ENCODE results near the gene SHISAL2A. TPM values are rescaled to one million over a fixed set of nuclear protein-coding genes. Genes with fewer than 3 reads are reported as not detected.

Gene SHISAL2A
- total and polyA plus RNA-seq, 3 donors from 2014 or later = 2.2 to 5.0 (median 4.8) TPM

GRCh38 chr1:52693843-52694242 lies 60.9 kb downstream of the SHISAL2A start:
- no peaks in the 10 kb centered on the region for H3K9me3 ChIP-seq
- WGBS, 2 donors = 85 to 92% methylated on average over 1 of the region's 1 CpG

GRCh38 chr1:52695627-52696026 lies 62.7 kb downstream of the SHISAL2A start:
- WGBS, 2 donors = 88 to 91% methylated on average over 7 of the region's 7 CpGs
- no peak for DNase-seq
- Histone ChIP-seq H3K27ac (no peak overlapping the region), H3K4me1 (peaks cover 9% of the 10 kb centered on the region), H3K36me3 (ENCODE audit: low read depth, missing control alignments) (no peaks in the 10 kb centered on the region), H3K4me3 (no peak overlapping the region), H3K27me3 (no peaks in the 10 kb centered on the region), H3K9me3 (no peaks in the 10 kb centered on the region)
- intact Hi-C loops (cut with DNase I; ENCODE audit: low total_unique reads) = no loop called here
- TF ChIP-seq, protein P1, sequence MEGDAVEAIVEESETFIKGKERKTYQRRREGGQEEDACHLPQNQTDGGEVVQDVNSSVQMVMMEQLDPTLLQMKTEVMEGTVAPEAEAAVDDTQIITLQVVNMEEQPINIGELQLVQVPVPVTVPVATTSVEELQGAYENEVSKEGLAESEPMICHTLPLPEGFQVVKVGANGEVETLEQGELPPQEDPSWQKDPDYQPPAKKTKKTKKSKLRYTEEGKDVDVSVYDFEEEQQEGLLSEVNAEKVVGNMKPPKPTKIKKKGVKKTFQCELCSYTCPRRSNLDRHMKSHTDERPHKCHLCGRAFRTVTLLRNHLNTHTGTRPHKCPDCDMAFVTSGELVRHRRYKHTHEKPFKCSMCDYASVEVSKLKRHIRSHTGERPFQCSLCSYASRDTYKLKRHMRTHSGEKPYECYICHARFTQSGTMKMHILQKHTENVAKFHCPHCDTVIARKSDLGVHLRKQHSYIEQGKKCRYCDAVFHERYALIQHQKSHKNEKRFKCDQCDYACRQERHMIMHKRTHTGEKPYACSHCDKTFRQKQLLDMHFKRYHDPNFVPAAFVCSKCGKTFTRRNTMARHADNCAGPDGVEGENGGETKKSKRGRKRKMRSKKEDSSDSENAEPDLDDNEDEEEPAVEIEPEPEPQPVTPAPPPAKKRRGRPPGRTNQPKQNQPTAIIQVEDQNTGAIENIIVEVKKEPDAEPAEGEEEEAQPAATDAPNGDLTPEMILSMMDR (IDR thresholded peaks at IDR 0.05) = no peak
- TF ChIP-seq POLR2A (IDR thresholded peaks at IDR 0.05) = no peak

More at GRCh38 chr1:52693843-52694242, 60.9 kb downstream of the SHISAL2A start:
- DNase-seq = no peak
- intact Hi-C loops (cut with DNase I; ENCODE audit: low total_unique reads) = no loop called here
- Histone ChIP-seq H3K27me3 (no peaks in the 10 kb centered on the region), H3K4me3 (no peak overlapping the region), H3K36me3 (ENCODE audit: low read depth, missing control alignments) (no peaks in the 10 kb centered on the region), H3K27ac (no peak overlapping the region), H3K4me1 (peaks cover 8% of the 10 kb centered on the region)
- no peak for TF ChIP-seq POLR2A (IDR thresholded peaks at IDR 0.05)
- TF ChIP-seq, protein P1 (IDR thresholded peaks at IDR 0.05) = no peak

DNA sequence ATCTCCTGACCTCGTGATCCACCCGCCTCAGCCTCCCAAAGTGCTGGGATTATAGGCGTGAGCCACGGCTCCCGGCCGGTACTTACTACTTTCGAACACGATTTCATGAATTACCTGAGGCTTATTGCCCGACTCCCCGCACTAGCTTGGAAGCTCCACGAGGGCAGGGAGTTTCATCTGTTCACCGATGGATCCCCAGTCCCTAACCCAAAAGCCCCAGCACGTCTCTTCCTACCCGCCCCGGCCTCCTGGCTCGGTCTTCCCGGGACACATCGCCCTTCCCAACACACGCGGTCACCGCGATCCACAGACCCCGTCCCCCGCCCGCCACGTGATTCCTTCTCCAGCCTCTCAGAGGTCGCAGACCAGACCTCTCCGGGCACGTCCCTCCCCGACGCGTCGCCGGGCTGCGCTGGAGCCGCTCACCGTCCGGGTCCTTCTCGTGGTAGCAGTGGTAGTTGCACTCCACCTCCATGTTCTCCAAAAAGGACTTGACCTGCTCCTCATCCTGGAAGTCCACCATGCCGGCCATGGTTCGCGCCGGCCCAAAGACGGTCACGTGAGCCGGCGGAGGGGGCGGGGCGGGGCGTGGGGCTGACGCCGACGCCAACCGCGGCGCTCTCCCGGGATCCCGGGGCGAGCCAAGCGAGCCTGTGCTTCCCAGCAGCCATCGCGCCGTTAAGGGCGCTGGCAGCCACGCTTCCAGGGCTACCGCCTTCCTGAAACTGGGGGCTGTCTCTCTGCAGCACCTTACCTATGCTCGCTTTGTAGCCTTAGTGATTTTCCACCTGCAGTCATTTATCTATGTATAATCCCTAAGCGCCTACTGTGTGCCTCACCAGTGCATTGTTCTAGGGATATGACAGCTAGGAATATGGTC lies 65.1 kb downstream of the SHISAL2A start, which contains the start of gene COA7:
TSS of gene COA7 (minus strand) at position 553 of the 880 bp plus-strand sequence. CDS start at position 532, 21 bp downstream.
- H3K27ac ChIP-seq = peak within 1 kb of the TSS; percentile 67 to 85
- 1 to 2% methylated on average over 44 to 62 of the region's 68 CpGs for WGBS, 2 donors

DNA sequence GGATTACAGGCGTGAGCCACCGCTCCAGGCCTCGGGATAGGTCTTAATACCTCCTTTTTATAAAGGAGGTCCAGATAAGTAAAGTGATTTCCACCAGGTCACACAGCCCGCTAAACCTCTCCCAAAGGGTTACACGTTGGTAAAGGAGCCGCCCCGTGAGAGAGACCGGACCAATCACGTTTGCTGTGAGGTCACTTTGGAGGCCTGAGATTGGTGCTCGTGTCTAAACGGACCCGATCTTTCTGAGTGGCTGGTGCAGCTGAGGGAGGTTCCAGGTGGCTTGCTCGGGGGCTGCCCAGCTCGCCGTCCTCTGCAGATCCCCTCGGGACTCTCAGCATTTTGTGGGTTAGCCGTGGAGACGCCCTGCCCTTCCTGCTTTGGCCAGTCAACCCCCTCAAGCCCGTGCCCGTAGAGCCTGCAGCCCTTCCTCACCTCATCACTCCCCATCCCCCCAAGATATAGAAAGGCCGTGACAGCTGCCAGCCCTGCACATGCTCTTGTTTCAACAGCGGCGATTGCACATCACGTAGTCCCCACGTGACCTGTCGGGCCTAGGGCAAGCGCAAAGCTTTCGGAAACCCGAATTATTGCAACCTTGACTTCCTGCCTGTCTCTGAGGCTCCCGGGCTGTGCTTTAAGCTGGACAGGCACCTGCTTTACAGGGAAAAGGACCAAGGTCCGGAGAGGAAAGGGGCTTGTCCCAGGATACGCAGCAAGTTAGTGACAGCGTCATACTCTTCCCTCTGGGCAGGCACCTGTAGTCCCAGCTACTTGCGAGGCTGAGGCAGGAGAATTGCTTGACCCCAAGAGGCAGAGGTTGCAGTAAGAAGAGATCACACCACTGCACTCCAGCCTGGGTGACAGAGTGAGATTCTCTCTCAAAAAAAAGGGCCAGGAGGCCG lies 70.2 kb downstream of the SHISAL2A start:
- TF ChIP-seq POLR2A (IDR thresholded peaks at IDR 0.05) = no peak
- TF ChIP-seq, protein P1 (IDR thresholded peaks at IDR 0.05) = no peak
- WGBS, 2 donors = 6 to 8% methylated on average over 19 to 34 of the region's 35 CpGs
- Histone ChIP-seq H3K4me1 (peaks cover 11% of the 10 kb centered on the region), H3K27ac (peak overlapping the region; percentile 76 to 88), H3K9me3 (no peaks in the 10 kb centered on the region), H3K4me3 (peak overlapping the region; percentile 58 to 69), H3K36me3 (ENCODE audit: low read depth, missing control alignments) (no peaks in the 10 kb centered on the region), H3K27me3 (no peaks in the 10 kb centered on the region)
- DNase-seq = peak; percentile 95
- intact Hi-C loops (cut with DNase I; ENCODE audit: low total_unique reads) = no loop called here

More for the DNA sequence above, 65.1 kb downstream of the SHISAL2A start, which contains the start of gene COA7:
- TF ChIP-seq POLR2A (IDR thresholded peaks at IDR 0.05) = no peak
- TF ChIP-seq, protein P1 (IDR thresholded peaks at IDR 0.05) = peak in 1 of 3 experiments; percentile 8
- peak within 1 kb of the TSS; percentile 83 to 91 for H3K4me3 ChIP-seq
- intact Hi-C loops (cut with DNase I; ENCODE audit: low total_unique reads) = no loop called here
- H3K36me3 ChIP-seq (ENCODE audit: low read depth, missing control alignments) = no peaks in the 10 kb centered on the region
- H3K4me1 ChIP-seq = peaks cover 9% of the 10 kb centered on the region
- DNase-seq = peak; percentile 90
- no peaks in the 10 kb centered on the region for H3K9me3 ChIP-seq
- H3K27me3 ChIP-seq = no peaks in the 10 kb centered on the region
